IMR-90 (cell line): ENCODE data around the gene METTL23.

Experiments
- CEBPB ChIP-seq: IDR thresholded peaks from 2 replicates; pipeline ENCODE4 v1.6.1; 2012; ENCODE audit warnings: low read depth, low read length, improper control_type of control experiment
- CHD1 ChIP-seq: IDR thresholded peaks from 2 replicates; pipeline ENCODE4 v1.6.1; 2012; ENCODE audit warnings: low read depth, low read length, improper control_type of control experiment
- CTCF ChIP-seq: conservative IDR thresholded peaks from 2 replicates; pipeline ENCODE4 v1.5.1; 2012; ENCODE audit warnings: mild to moderate bottlenecking, low read depth, low read length, improper control_type of control experiment
- ELK1 ChIP-seq: fragments of 150-350 bp; IDR thresholded peaks from 2 replicates; pipeline ENCODE4 v1.6.1; 2016; ENCODE audit warnings: low read depth, mild to moderate bottlenecking, low read length, moderate library complexity, borderline replicate concordance
- FOS ChIP-seq: fragments of 150-350 bp; IDR thresholded peaks from 2 replicates; pipeline ENCODE4 v1.6.1; 2016; ENCODE audit warnings: low read depth, low read length
- MXI1 ChIP-seq: IDR thresholded peaks from 2 replicates; pipeline ENCODE4 v1.6.1; 2012; ENCODE audit warnings: low read depth, mild to moderate bottlenecking, low read length, moderate library complexity, borderline replicate concordance
- NFE2L2 ChIP-seq: fragments of 150-350 bp; IDR thresholded peaks from 2 replicates; pipeline ENCODE4 v1.6.1; 2016; ENCODE audit warnings: low read depth, mild to moderate bottlenecking, low read length
- POLR2A ChIP-seq: IDR thresholded peaks from 2 replicates; pipeline ENCODE4 v1.6.1; 2012; ENCODE audit warnings: mild to moderate bottlenecking, low read depth, low read length
- RFX5 ChIP-seq: IDR thresholded peaks from 2 replicates; pipeline ENCODE4 v1.8.0; 2012; ENCODE audit warnings: low read depth, mild to moderate bottlenecking, low read length, moderate library complexity
- SMC3 ChIP-seq: fragments of 150-350 bp; IDR thresholded peaks from 2 replicates; pipeline ENCODE4 v1.6.1; 2016; ENCODE audit warnings: low read depth, mild to moderate bottlenecking, antibody characterized with exemption, low read length, moderate library complexity
- USF2 ChIP-seq: fragments of 150-350 bp; IDR thresholded peaks from 2 replicates; pipeline ENCODE4 v1.6.1; 2017; ENCODE audit warnings: mild to moderate bottlenecking, antibody characterized with exemption, low read length, low read depth

GRCh38 chr17:76679239-76679638 lies 47.4 kb upstream of the METTL23 start:
- TF ChIP-seq CTCF (no peak), POLR2A (no peak), MXI1 (no peak), RFX5 (no peak), CHD1 (no peak), USF2 (no peak), SMC3 (no peak), ELK1 (no peak), CEBPB (no peak), NFE2L2 (no peak), FOS (no peak)
